HCT116 (cell line): ENCODE results near the gene ARHGAP40. TPM values are rescaled to one million over a fixed set of nuclear protein-coding genes. Genes with fewer than 3 reads are reported as not detected.

Experiments
- ATAC-seq: fragments of 200-7000 bp; cut with Tn5 transposase; 2 replicates; pipeline ENCODE4 v1.9.1; 2020; ENCODE audit warnings: mild to moderate bottlenecking, moderate library complexity
- BruUV-seq: library from RNA; stranded (reverse); fragments of 400-500 nt; replicated peaks from 2 replicates; lab custom pipeline; 2021; lab: Mats Ljungman, UMichigan
- CTCF ChIA-PET: fragments of 300-600 bp; sonication (Branson Sonifier 250); formaldehyde crosslinking; loops from one replicate; lab custom pipeline; 2021; ENCODE audit warnings: antibody characterized with exemption; lab: Charles Lee
- POLR2A ChIA-PET: fragments of 300-600, 350-600 bp; sonication (Branson Sonifier 250); formaldehyde crosslinking; loops from one replicate; lab custom pipeline; 2021; ENCODE audit warnings: antibody characterized with exemption; lab: Charles Lee
- RAD21 ChIA-PET, 2 experiments: fragments of 300-600 bp; sonication (Branson Sonifier 250); formaldehyde crosslinking; loops; one replicate each; lab custom pipeline; 2023; ENCODE audit warnings: low total read pairs in 2 of 2; ENCODE audit not compliant: uncharacterized antibody in 2 of 2, unreplicated experiment in 2 of 2, low non-redundant PET in 1 of 2; lab: Charles Lee
- DNase-seq: peaks from one replicate; pipeline ENCODE4 v3.0.0-alpha.2; 2010; ENCODE audit warnings: low read depth, low spot score
- H2AFZ ChIP-seq: fragments of 200-600 bp; shearing (Covaris generic), sonication (generic); 2 replicates; pipeline ENCODE4 v1.6.1; 2017; ENCODE audit warnings: low read depth, mixed run types, mixed read lengths, antibody characterized with exemption, low read length; ENCODE audit not compliant: poor library complexity, severe bottlenecking
- H3K27ac ChIP-seq: 2 replicates; pipeline ENCODE4 v1.5.1; 2012; ENCODE audit warnings: low read depth, low read length
- H3K27me3 ChIP-seq: fragments of 200-600 bp; sonication (generic); 2 replicates; pipeline ENCODE4 v1.6.1; 2016; ENCODE audit warnings: mixed run types, low read length, mixed read lengths; ENCODE audit not compliant: insufficient read depth
- H3K36me3 ChIP-seq, 2 experiments: fragments of 200-500 bp in 1 of 2; fragments of 200-600 bp in 1 of 2; sonication (Bioruptor generic) in 1 of 2; sonication (generic) in 1 of 2; 2 replicates each; pipeline versions ENCODE4 v1.5.1 to v1.6.1; 2014 to 2016; ENCODE audit warnings: low read length in 2 of 2, inconsistent platforms in 1 of 2, mixed read lengths in 1 of 2, mixed run types in 1 of 2; ENCODE audit not compliant: insufficient read depth in 2 of 2, control insufficient read depth in 1 of 2
- H3K4me1 ChIP-seq, 2 experiments: fragments of 200-600 bp in 1 of 2; sonication (generic) in 1 of 2; 2 replicates each; pipeline versions ENCODE4 v1.5.1 to v1.6.1; 2012 to 2017; ENCODE audit warnings: low read length in 2 of 2, inconsistent platforms in 1 of 2, mild to moderate bottlenecking in 1 of 2, mixed read lengths in 1 of 2, mixed run types in 1 of 2, moderate library complexity in 1 of 2; ENCODE audit not compliant: insufficient read depth in 2 of 2, control insufficient read depth in 1 of 2
- H3K4me2 ChIP-seq: fragments of 200-600 bp; sonication (generic); 2 replicates; pipeline ENCODE4 v1.6.1; 2017; ENCODE audit warnings: mixed run types, low read length, mixed read lengths
- H3K4me3 ChIP-seq, 2 experiments: fragments of 200-600 bp in 1 of 2; sonication (generic) in 1 of 2; replicated peaks in 1 of 2; 2 replicates each; pipeline ENCODE4 v1.5.1; 2011 to 2016; ENCODE audit warnings: low read length in 2 of 2, control low read depth in 1 of 2, low read depth in 1 of 2, mild to moderate bottlenecking in 1 of 2, mixed read lengths in 1 of 2, mixed run types in 1 of 2
- H3K79me2 ChIP-seq: fragments of 200-600 bp; sonication (generic); 2 replicates; pipeline ENCODE4 v1.6.1; 2017; ENCODE audit warnings: mild to moderate bottlenecking, mixed run types, low read length, moderate library complexity, mixed read lengths; ENCODE audit not compliant: insufficient read depth
- H3K9ac ChIP-seq: fragments of 200-600 bp; sonication (generic); 2 replicates; pipeline ENCODE4 v1.6.1; 2016; ENCODE audit warnings: low read length, mixed read lengths
- H3K9me2 ChIP-seq: fragments of 200-600 bp; sonication (generic), shearing (Covaris generic); 2 replicates; pipeline ENCODE4 v1.6.1; 2017; ENCODE audit warnings: mixed run types, mild to moderate bottlenecking, moderate library complexity; ENCODE audit not compliant: insufficient read depth
- H3K9me3 ChIP-seq, 2 experiments: fragments of 200-500 bp in 1 of 2; fragments of 200-600 bp in 1 of 2; sonication (Bioruptor generic) in 1 of 2; sonication (generic) in 1 of 2; 2 replicates each; pipeline ENCODE4 v1.6.1; 2014 to 2017; ENCODE audit warnings: low read length in 2 of 2, mixed read lengths in 2 of 2, inconsistent platforms in 1 of 2, low read depth in 1 of 2, mild to moderate bottlenecking in 1 of 2, mixed run types in 1 of 2, moderate library complexity in 1 of 2; ENCODE audit not compliant: control insufficient read depth in 1 of 2, insufficient read depth in 1 of 2
- H4K20me1 ChIP-seq: fragments of 200-600 bp; sonication (generic), shearing (Covaris generic); 2 replicates; pipeline ENCODE4 v1.6.1; 2017; ENCODE audit warnings: mixed run types, mild to moderate bottlenecking, moderate library complexity; ENCODE audit not compliant: insufficient read depth
- CBX3 ChIP-seq: IDR thresholded peaks from 2 replicates; pipeline ENCODE4 v1.6.1; 2012; ENCODE audit warnings: low read depth
- CEBPB ChIP-seq: IDR thresholded peaks from 2 replicates; pipeline ENCODE4 v1.6.1; 2012; ENCODE audit warnings: low read depth
- EGR1 ChIP-seq: IDR thresholded peaks from 2 replicates; pipeline ENCODE4 v1.6.1; 2012; ENCODE audit warnings: low read depth
- ELF1 ChIP-seq: IDR thresholded peaks from 2 replicates; pipeline ENCODE4 v1.6.1; 2012; ENCODE audit warnings: low read depth, borderline replicate concordance
- EZH2 ChIP-seq: fragments of 200-600 bp; sonication (generic); IDR thresholded peaks from 2 replicates; pipeline ENCODE4 v1.6.1; 2017; ENCODE audit warnings: antibody characterized with exemption, mixed run types
- EZH2phosphoT487 ChIP-seq: fragments of 200-600 bp; IDR thresholded peaks from 2 replicates; pipeline ENCODE4 v1.6.1; 2018; ENCODE audit warnings: antibody characterized with exemption, borderline replicate concordance
- FOSL1 ChIP-seq: IDR thresholded peaks from 2 replicates; pipeline ENCODE4 v1.6.1; 2012; ENCODE audit warnings: low read depth
- JUND ChIP-seq: IDR thresholded peaks from 2 replicates; pipeline ENCODE4 v1.6.1; 2012
- POLR2A ChIP-seq: IDR thresholded peaks from 2 replicates; pipeline ENCODE4 v1.7.0; 2011; ENCODE audit warnings: borderline replicate concordance; ENCODE audit not compliant: insufficient read depth, insufficient read length; ENCODE audit errors: extremely low read depth
- RAD21 ChIP-seq: IDR thresholded peaks from 2 replicates; pipeline ENCODE4 v1.6.1; 2012; ENCODE audit warnings: low read depth, mild to moderate bottlenecking
- SP1 ChIP-seq: IDR thresholded peaks from 2 replicates; pipeline ENCODE4 v1.6.1; 2012; ENCODE audit warnings: low read depth
- SRF ChIP-seq: IDR thresholded peaks from 2 replicates; pipeline ENCODE4 v1.6.1; 2012; ENCODE audit warnings: low read depth
- TCF7L2 ChIP-seq: IDR thresholded peaks from 2 replicates; pipeline ENCODE4 v1.7.0; 2011; ENCODE audit warnings: borderline replicate concordance, inconsistent platforms; ENCODE audit not compliant: insufficient read depth, insufficient read length; ENCODE audit errors: extremely low read depth
- YY1 ChIP-seq: IDR thresholded peaks from 2 replicates; pipeline ENCODE4 v1.6.1; 2011; ENCODE audit warnings: low read length, low read depth, moderate library complexity, mild to moderate bottlenecking; ENCODE audit not compliant: insufficient replicate concordance; ENCODE audit errors: extremely low read depth
- ZFX ChIP-seq: fragments of 450-650 bp; IDR thresholded peaks from 2 replicates; pipeline ENCODE4 v1.6.1; 2017
- intact Hi-C: fragments of 100-400 bp; cut with micrococcal nuclease; formaldehyde crosslinking; loops from 2 replicates; pipeline ENCODE4 v1.10.0; 2022
- total RNA-seq: library from RNA; stranded (reverse); gene quantifications from one replicate; pipeline ENCODE4 v1.2.1, GENCODE V29; 2021; ENCODE audit not compliant: unreplicated experiment
- TF ChIP-seq, protein P1 (sequence below): IDR thresholded peaks from 2 replicates; pipeline ENCODE4 v1.6.1; 2012
- TF ChIP-seq, protein P2 (sequence below): IDR thresholded peaks from 2 replicates; pipeline ENCODE4 v1.6.1; 2012; ENCODE audit warnings: low read depth
- TF ChIP-seq, protein P3 (sequence below): IDR thresholded peaks from 2 replicates; pipeline ENCODE4 v1.6.1; 2011; ENCODE audit warnings: mild to moderate bottlenecking, low read length, moderate library complexity; ENCODE audit not compliant: insufficient replicate concordance; ENCODE audit errors: extremely low read depth
- TF ChIP-seq, protein P4 (sequence below), 3 experiments: fragments of 200-600 bp in 1 of 3; sonication (generic) in 1 of 3; IDR thresholded peaks in 2 of 3; conservative IDR thresholded peaks in 1 of 3; 2 replicates each; pipeline ENCODE4 v1.5.1; 2012 to 2017; ENCODE audit warnings: low read depth in 2 of 3, low read length in 2 of 3, antibody characterized with exemption in 1 of 3, borderline replicate concordance in 1 of 3, control low read depth in 1 of 3, mild to moderate bottlenecking in 1 of 3, mixed read lengths in 1 of 3, mixed run types in 1 of 3, moderate library complexity in 1 of 3; ENCODE audit not compliant: insufficient read depth in 1 of 3
- TF ChIP-seq, protein P5 (sequence below): IDR thresholded peaks from 2 replicates; pipeline ENCODE4 v1.6.1; 2012

The ARHGAP40 gene
- total RNA-seq, 1 experiment from 2014 or later: 3.4 TPM

DNA sequence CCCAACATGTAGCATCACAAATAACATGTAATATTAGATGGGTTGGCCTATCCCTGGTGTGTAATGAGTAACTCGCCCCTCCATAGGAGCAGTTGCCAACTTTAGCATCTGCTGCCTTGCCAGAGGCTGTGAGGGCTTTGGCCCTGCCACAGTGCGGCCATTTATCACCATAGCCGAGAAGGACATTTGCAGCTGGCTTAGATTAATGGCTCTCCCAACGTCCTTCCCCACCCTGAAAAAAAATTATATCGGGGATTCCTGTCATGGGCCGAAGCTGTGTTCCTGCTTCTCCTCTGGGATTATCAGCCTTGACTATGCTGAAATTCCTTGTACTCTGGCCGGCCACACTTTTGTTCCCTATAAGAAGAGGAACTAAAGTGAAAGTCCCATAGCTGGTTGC lies 28.2 kb upstream of the ARHGAP40 start:
- ATAC-seq: no peak
- Histone ChIP-seq H3K9me3 (no peaks in the 10 kb centered on the region), H3K27ac (no peak overlapping the region), H3K4me1 (no peaks in the 10 kb centered on the region), H3K4me3 (no peak overlapping the region), H3K36me3 (peaks cover 13 to 14% of the 10 kb centered on the region in 2 experiments; a peak in 3 of 4 replicates), H3K27me3 (no peaks in the 10 kb centered on the region), H2AFZ (no peak overlapping the region), H3K9ac (no peak overlapping the region), H3K4me2 (no peak overlapping the region), H3K9me2 (no peaks in the 10 kb centered on the region), H3K79me2 (no peaks in the 10 kb centered on the region), H4K20me1 (no peaks in the 10 kb centered on the region)
- TF ChIP-seq, protein P1, sequence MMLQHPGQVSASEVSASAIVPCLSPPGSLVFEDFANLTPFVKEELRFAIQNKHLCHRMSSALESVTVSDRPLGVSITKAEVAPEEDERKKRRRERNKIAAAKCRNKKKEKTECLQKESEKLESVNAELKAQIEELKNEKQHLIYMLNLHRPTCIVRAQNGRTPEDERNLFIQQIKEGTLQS: no peak
- TF ChIP-seq RAD21 (no peak), JUND (no peak), YY1 (no peak), ELF1 (no peak), CBX3 (no peak), ZFX (no peak), CEBPB (no peak), EZH2 (no peak), EGR1 (no peak), TCF7L2 (no peak), SP1 (no peak), SRF (no peak), FOSL1 (no peak), EZH2phosphoT487 (no peak), POLR2A (no peak)
- TF ChIP-seq, protein P2, sequence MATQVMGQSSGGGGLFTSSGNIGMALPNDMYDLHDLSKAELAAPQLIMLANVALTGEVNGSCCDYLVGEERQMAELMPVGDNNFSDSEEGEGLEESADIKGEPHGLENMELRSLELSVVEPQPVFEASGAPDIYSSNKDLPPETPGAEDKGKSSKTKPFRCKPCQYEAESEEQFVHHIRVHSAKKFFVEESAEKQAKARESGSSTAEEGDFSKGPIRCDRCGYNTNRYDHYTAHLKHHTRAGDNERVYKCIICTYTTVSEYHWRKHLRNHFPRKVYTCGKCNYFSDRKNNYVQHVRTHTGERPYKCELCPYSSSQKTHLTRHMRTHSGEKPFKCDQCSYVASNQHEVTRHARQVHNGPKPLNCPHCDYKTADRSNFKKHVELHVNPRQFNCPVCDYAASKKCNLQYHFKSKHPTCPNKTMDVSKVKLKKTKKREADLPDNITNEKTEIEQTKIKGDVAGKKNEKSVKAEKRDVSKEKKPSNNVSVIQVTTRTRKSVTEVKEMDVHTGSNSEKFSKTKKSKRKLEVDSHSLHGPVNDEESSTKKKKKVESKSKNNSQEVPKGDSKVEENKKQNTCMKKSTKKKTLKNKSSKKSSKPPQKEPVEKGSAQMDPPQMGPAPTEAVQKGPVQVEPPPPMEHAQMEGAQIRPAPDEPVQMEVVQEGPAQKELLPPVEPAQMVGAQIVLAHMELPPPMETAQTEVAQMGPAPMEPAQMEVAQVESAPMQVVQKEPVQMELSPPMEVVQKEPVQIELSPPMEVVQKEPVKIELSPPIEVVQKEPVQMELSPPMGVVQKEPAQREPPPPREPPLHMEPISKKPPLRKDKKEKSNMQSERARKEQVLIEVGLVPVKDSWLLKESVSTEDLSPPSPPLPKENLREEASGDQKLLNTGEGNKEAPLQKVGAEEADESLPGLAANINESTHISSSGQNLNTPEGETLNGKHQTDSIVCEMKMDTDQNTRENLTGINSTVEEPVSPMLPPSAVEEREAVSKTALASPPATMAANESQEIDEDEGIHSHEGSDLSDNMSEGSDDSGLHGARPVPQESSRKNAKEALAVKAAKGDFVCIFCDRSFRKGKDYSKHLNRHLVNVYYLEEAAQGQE: no peak
- TF ChIP-seq, protein P3, sequence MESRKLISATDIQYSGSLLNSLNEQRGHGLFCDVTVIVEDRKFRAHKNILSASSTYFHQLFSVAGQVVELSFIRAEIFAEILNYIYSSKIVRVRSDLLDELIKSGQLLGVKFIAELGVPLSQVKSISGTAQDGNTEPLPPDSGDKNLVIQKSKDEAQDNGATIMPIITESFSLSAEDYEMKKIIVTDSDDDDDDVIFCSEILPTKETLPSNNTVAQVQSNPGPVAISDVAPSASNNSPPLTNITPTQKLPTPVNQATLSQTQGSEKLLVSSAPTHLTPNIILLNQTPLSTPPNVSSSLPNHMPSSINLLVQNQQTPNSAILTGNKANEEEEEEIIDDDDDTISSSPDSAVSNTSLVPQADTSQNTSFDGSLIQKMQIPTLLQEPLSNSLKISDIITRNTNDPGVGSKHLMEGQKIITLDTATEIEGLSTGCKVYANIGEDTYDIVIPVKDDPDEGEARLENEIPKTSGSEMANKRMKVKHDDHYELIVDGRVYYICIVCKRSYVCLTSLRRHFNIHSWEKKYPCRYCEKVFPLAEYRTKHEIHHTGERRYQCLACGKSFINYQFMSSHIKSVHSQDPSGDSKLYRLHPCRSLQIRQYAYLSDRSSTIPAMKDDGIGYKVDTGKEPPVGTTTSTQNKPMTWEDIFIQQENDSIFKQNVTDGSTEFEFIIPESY: no peak
- TF ChIP-seq, protein P4, sequence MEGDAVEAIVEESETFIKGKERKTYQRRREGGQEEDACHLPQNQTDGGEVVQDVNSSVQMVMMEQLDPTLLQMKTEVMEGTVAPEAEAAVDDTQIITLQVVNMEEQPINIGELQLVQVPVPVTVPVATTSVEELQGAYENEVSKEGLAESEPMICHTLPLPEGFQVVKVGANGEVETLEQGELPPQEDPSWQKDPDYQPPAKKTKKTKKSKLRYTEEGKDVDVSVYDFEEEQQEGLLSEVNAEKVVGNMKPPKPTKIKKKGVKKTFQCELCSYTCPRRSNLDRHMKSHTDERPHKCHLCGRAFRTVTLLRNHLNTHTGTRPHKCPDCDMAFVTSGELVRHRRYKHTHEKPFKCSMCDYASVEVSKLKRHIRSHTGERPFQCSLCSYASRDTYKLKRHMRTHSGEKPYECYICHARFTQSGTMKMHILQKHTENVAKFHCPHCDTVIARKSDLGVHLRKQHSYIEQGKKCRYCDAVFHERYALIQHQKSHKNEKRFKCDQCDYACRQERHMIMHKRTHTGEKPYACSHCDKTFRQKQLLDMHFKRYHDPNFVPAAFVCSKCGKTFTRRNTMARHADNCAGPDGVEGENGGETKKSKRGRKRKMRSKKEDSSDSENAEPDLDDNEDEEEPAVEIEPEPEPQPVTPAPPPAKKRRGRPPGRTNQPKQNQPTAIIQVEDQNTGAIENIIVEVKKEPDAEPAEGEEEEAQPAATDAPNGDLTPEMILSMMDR (IDR thresholded peaks at IDR 0.05 in 2 of 3, conservative IDR thresholded peaks at IDR 0.05 in 1 of 3; ENCODE audit: borderline replicate concordance in 1 of 3, insufficient read depth in 1 of 3, low read depth in 2 of 3, low read length in 2 of 3): no peak
- TF ChIP-seq, protein P5, sequence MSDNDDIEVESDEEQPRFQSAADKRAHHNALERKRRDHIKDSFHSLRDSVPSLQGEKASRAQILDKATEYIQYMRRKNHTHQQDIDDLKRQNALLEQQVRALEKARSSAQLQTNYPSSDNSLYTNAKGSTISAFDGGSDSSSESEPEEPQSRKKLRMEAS: no peak
- no peak for DNase-seq
- BruUV-seq: no TSS peak
- ChIA-PET RAD21 (no interaction called here), POLR2A (no interaction called here), CTCF (no interaction called here)
- intact Hi-C loops: no loop called here
